HG03108 (cell line): ENCODE data around the gene ARPC1B.
A peak's percentile ranks its signal among the peaks of the same experiment; 100 is the strongest.
"Not testable (repeated sequence)": the region's sequence is repeated elsewhere in the genome, so short reads cannot be mapped to it uniquely, and the experiment has no call there.

ENCODE experiments used
- ATAC-seq: cut with Tn5 transposase; IDR thresholded peaks from one replicate; pipeline ENCODE4 v1.9.1; 2021; ENCODE audit warnings: moderate library complexity; ENCODE audit not compliant: unreplicated experiment

The ARPC1B gene

DNA sequence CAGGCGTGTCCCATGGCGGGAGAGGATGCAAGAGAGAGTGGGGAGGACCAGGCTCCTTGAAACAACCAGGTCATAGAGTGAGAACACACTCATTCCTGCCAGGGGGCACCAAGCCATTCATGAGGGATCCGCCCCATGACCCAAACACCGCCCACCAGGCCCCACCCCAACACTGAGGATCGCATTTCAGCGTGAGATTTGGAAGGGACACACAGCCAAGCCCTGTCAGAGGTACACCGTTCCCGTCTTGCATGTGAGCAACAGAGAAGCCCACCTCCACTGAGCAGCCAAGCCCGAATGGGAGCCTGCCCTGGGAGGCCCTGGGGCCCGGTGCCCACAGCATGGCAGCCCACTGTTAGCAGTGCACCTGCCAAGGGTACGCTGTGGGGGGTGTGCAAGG is 7.9 kb upstream of the ARPC1B start:
- no peak for ATAC-seq

DNA sequence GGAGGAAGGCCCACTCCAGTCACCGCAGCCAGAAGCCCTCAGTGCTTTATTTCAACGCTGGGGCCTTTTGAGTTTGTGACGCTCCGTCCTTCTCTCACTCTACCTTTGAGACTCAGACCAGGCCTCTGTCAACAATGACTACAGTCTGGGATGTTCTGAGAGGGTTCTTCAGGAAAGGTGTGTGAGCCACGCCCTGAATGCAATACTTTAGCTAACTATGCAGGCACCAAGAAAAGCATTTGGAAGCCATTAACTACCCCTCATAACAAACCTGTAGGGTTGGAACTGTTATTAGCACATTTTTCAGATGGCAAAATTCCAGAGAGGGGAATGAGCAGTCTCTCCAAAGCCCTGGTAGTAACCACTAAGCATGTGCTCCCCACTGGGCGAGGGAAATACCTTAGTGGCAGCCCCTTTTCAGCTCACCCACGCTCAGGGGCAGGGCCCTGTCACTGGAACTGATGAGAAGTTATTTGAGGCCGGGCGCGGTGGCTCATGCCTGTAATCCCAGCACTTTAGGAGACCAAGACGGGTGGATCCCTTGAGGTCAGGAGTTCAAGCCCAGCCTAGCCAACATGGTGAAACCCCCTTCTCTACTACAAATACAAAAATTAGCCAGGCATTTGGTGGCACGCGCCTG is 5.7 kb upstream of the ARPC1B start:
- ATAC-seq = no peak

DNA sequence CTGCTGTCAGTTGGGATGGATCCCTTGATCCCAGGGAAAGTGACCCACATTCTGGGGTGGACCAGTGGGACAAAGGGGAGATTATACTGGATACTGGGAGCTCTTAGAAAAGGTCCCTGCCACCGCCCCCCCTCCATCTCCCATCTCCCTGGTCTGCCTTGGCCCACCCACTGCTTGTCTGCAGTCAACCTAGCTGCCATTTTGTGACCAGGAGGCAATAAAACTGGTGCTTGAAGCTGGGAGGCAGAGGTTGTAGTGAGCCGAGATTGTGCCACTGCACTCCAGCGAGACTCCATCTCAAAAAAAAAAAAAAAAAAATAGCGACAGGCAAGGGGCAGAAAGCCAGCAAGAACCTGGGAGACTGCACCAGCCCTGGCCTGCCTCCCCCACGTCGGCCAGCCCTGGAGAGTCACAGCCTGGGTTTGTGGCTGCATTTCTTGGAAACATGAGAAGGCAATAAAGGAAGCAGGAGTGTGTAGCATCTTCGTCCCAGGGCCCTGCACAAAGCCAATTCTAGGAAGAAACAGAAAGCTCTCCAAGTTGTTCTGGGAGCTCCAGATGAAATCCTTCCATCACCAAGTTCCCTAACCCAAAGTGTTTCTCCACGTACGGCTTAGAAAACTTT is 4.7 kb upstream of the ARPC1B start:
- ATAC-seq = no peak

DNA sequence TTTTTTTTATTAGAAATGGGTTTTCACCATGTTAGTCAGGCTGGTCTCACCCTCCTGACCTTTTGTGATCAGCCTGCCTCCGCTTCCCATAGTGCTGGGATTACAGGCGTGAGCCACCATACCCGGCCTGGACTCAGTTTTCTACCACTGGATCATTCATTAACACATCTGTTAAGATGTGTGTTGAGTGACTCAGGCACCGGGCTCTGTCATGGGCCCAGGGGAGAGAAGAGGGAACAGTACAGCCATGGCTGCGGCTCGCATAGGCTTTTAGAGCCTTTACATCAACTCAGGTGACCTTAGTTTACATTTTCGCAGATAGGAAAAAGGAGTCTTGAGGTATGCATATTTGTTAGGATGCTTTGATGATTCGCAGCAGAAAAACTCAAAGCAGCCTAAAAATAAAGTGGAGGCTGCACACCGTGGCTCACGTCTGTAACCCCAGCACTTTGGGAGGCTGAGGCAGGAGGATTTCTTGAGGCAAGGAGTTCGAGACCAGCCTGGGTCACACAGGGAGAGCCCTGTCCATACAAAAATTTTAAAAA is 3.1 kb upstream of the ARPC1B start:
- no peak for ATAC-seq

DNA sequence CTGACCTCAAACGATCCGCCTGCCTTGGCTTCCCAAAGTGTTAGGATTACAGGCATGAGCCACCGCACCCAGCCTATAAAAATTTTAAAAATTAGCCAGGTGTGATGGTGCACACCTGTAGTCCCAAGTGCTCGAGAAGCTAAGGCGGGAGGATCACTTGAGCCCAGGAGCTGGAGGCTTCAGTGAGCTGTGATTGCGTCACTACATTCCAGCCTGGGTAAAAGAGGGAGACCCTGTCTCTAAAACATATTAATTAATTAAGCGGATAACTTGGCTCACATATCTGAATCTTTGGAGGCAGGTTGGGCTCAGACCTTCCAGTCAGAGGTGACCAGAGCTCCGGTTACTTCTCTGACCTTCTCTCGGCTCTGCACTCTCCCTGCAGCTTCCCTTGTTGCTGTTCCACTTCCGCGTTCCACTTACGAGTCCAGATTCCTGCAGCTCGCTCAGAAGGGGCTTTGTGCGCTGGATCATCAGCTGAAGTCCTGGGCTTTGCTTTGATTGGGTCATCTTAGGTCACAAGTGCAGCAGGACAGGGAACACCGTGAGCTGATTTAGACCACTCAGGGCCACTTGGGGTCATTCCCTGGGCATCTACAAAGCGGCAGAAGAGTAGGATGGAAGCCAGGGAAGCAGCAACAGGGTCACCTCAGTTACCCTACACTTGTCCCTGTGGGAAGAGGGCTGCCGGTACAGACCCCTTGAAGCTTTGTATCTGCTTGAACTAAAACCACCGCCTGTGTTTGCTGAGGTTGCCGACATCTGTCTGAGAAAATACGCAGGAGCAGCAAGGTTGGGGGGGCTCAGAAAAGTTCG is 2.0 kb upstream of the ARPC1B start:
- no peak for ATAC-seq

DNA sequence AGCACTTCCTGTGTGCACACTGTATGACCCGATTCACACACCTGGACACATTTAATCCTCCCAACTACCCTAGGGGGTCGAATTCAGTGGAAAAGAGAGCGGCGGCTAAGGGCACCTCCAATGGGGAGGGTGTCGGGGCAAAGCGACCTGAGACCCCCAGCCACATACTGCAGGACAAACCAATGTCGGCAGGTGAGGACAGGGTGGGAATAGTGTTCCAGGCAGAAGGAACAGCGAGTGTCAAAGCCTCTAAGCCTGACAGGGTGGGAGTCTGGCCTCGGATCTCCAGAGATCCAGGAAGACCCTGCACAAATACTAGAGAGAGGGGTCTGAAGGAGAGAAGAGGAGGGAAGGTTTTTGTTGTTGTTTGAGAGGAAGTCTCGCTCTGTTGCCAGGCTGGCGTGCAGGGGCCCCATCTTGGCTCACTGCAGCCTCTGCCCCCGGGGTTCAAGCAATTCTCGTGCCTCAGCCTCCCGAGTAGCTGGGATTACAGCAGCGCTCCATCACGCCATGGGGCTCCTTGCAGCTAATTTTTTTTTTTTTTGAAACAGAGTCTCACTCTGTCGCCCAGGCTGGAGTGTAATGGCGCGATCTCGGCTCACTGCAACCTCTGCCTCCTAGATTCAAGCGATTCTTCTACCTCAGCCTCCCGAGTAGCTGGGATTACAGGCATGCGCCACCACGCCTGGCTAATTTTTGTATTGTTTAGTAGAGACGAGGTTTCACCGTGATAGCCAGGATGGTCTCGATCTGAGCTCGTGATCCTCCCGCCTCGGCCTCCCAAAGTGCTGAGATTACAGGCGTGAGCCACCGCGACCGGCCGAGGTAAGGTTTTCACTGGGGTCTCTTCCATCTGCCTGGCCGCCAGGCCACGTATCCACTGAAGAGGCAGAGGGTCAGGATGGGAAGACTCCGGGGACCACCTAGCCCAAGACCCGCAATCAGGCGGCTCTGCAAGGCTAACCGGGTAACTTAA is 1.2 kb upstream of the ARPC1B start:
- no peak for ATAC-seq

DNA sequence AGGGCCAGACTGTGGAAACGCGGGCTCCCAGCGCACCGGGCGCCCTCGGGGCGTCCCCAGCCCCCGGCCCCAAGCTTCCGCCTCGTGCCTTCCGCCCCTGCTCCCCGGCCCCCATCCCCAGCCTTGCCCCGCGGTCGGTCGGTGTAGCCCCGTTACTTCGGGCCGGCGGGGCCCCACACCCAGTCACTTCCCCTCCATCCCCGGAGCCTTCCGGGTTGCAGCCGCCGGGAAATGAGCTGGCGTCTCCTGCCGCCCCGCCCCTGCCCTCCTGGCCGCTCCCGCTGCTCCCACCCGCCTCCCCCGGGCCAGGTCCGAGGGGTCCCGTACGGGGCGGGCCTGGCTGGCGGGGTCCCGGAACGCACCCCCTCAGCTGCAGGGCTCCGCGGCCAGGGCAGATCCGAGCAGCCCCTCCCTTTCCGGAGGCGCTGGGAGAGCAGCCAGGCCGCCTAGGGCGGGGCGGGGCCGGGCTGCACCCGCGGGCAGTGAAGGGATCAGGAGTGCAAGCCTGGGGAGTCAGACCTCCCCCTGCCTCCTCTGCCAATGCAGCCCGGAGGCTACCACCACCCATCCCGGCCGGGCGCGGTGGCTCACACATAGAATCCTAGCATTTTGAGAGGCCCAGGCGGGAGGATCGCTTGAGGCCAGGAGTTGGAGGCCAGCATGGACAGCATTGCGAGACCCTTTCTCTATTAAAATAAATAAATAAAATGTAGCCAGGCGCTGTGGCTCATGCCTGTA is 709 bp downstream of the ARPC1B start:
- peak; percentile 42 for ATAC-seq

DNA sequence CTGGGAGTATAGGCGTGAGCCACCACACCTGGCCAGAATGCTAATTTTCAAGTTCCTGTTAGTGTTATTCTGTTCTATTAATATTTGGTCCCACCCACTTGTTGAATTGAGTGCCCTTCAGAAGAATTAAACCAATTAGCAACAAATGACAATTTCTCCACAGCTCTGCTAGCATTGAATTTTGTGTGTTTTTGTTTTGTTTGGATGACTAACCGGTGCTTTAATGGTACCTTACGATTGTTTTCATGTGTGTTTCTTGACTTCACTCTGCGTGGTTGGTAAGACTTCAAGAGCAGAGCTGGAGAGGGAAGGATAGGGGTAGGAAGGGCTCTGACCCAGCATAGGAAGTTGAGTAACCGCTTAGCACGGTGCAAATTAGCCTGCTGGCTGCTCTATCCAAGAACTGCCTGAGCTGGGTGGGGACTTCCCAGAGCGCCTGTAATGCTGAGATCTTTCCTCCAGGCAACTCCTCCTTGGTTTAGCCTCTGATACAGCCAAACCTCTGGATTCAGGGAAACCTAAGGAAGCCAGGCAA is 4.6 kb downstream of the ARPC1B start:
- no peak for ATAC-seq

DNA sequence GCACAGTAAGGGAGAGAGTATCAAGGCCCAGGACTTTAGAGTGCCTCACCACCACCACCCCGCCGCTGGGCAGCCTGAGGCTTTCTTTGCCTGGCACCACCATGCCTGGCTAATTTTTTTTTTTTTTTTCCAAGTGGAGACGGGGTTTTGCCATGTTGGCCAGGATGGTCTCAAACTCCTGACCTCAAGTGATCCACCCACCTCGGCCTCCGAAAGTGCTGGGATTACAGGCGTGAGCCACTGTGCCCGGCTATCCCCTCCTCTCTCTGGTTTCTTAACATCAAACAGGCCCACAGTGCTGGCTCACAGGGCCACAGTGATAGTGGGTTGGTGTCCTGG is 5.1 kb downstream of the ARPC1B start:
- ATAC-seq = not testable (repeated sequence)

DNA sequence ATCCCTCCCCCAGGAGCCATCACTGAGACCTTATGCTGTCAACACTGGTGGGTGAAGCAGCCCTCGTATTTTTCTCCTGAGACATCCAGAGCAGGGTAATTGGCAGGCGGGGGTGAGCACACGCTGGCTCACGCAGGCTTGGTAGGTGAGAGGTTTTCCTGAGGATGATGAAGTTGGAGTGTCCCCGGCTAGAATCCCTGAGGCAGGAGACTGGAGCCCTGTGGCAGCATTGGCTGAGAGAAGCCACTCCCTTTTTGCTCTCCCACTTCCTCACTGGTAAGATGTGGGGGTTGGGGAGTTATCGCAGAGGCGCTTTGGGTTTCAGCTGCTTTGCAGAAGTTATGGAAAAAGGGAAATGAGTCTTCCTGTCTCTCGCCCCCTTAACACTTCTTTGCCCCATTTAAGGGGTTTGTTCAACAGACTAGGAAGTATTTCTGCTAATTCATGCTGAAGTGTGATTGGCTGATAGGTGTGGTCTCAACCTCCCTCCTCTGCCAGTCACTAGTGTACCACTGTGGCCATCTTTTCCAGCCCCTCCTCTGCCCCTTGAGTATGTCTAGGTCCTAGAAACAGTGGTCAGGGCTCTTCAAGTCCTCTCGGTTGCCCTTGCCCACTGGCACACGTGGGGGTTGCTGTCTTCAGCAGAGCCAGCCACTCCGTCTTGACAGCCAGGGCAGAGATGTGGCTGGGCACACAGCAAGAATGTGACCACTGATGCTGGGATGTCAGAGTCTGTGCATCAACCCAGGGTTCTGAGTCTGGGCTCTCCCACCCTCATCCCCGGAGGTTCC is 5.7 kb downstream of the ARPC1B start:
- peak; percentile 39 for ATAC-seq

DNA sequence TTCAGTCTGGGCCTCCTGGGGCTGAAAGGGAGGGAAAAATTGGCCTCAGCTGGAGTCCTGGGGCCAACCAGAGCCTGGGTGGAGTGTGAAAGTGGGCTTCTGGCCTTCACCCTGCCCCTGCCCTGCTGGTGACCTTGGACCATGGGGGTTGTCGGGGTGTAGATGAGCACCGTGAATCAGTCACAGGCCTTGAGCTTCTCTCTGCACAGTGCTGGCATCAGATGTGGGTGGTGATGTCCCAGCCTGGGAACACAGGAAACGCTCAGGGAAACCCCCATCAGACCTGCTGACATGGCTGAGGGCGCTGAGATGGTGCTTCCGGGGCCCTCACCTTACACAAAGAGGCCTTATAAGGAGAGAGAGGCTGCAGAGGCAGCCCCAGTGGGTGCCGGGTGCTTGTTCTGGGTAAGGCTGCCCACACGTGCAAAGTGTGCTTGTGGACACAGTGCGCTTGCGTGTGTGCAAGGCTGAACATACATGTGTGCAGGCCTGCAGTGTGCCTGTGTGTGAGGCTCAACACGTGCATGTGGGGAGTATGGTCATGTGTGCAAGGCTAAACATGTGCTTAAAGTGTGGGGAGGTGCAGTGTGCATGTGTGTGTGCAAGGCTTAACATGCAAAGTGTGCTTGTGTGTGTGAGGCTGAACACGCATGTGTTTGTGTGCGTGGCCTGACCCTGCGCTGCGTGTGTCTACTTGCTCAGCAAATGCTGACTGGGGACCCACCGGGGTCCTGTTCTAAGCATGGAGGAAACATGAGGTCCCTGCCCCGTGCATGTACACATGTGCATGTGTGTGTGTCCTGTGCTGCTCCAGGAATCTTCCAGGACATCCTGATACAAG is 6.5 kb downstream of the ARPC1B start:
- ATAC-seq = peak; percentile 69

DNA sequence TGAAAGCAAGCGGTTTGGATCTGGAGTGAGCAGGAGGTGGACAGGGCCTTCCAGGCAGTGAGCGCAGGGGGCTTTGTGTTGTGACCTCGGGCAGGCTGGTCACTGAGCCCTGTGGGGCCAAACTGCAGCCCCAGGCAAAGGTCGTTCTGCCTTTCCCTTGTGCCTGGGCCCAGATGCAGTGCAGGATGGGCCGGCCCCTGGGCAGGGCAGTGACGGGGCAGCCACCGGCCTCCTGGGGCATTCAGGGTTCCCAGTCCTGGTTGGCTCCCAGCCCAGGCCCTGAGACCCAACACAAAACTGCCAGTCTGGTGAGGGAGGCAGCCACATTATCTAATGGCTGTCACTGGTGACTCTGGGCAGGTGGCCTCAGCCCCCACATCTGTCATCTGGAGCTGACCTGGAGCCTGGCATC is 7.1 kb downstream of the ARPC1B start:
- ATAC-seq = no peak

DNA sequence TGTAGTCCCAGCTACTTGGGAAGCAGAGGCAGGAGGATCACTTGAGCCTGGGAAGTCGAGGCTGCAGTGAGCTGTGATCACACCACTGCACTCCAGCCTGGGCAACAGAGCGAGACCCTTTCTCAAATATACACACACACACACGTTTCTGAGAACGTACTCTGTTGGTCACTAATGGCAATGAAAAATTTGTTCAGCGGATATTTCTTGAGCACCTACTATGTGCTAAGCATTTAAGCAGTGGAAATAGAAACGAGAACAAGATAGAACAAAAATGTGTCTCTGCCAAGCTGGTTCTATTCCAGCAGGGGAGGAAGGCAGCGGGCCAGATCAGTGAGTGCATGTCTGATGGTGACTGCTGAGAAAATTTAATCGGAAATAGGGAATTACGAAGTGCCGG is 8.7 kb downstream of the ARPC1B start:
- no peak for ATAC-seq

DNA sequence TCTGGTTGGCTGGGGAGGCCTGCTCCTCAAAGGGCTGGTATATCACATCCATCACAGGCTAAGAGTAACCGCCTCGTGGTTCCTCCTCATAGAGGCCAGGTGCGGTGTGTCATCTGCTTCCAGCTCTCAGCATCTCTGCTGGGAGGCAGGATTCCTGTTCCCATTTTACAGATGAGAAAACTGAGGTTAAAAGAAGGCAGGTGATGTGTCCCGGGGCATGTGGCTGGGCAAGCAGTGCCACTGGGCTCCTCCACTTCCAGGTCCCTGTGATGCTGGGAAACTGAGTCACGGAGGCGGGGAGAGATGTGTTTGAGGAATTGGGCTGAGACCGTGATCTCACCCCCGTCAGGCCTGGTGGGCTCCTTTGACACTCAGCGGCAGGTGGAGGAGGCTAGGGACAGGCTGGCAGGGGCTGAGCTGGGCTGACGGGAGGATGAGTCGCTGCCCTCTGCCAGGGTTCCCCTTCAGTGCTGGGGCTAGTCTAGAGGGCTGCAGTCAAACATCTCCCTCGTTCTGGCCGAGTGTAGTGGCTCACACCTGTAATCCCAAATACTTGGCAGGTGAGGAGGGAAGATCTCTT is 9.4 kb downstream of the ARPC1B start:
- ATAC-seq = no peak

DNA sequence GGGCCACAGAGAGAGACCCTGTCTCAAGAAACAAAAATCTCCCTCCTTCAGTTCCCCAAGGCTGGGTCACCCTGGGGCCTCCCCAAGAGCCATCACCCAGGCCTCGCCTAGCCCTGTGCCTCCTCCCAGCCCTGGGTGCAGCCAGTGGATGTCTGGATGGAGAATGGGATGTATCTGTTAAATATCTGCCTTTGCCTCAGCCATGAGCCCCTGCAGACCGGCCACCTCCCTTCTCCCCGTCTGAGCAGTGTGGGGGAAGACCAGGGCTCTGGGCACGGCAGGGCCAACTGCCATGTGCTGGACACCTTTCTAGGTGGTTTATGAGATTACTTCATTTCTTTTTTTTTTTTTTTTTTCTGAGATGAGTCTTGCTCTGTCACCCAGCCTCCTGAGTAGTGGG is 10.0 kb downstream of the ARPC1B start:
- no peak for ATAC-seq

DNA sequence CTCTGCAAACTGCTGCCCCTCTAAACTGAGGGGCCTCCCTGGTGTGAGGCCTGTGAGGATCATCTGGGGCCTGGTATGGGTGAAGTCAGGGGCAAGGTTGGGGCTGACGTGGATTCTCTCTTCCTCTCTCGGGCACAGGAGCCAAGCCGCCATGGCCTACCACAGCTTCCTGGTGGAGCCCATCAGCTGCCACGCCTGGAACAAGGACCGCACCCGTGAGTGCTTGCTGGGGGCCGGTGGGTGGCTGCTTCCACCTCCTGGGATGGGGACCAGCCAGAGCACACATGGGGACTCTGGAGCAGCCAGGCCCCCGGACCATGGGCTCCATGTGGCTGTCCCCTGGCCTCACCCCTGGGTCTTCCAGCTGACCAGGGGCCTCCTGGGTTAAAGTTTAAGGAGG is 11.0 kb downstream of the ARPC1B start:
- ATAC-seq = no peak

DNA sequence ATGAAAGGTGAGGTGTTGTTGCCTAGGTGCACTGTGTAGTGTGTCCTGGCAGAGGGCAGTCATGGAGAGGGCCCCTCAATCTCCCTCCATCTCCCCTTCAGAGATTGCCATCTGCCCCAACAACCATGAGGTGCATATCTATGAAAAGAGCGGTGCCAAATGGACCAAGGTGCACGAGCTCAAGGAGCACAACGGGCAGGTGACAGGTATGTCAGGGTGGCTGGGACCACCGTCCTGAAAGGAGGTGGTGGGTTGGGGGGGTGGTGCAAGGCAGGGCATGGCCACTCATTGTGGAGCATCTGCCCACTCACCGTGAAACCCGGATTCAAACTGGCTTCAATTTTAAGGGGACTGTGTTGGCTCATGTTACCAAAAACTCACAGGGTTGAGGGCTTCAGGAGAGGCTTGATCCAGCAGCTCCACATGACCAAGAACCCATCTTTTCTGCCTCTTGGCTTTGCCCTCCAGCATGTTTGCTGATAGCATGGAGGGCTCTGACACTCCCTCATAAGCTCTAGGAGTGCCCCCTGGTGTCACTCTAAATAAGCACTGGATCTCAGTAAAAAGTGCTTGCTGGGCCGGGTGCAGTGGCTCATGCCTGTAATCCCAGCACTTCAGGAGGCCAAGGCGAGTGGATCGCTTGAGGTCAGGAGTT is 12.2 kb downstream of the ARPC1B start:
- ATAC-seq = no peak
